H1 (cell line): ENCODE data around the gene CYP2F1. TPM values are rescaled to one million over a fixed set of nuclear protein-coding genes. Genes with fewer than 3 reads are reported as not detected.

ENCODE experiments used
- CTCF ChIA-PET: fragments of 300-600 bp; sonication (Branson Sonifier 250); formaldehyde crosslinking; loops from one replicate; lab custom pipeline; 2021; ENCODE audit not compliant: partially characterized antibody; lab: Charles Lee
- POLR2A ChIA-PET: fragments of 300-600 bp; sonication (Branson Sonifier 250); formaldehyde crosslinking; loops from one replicate; lab custom pipeline; 2021; ENCODE audit warnings: inconsistent platforms; ENCODE audit not compliant: partially characterized antibody; lab: Charles Lee
- DNase-seq, 2 experiments: peaks; one replicate each; pipeline versions ENCODE4 v3.0.0 to v3.0.0-alpha.2; 2010 to 2022; ENCODE audit warnings: low spot score in 2 of 2, low read depth in 1 of 2, mixed read lengths in 1 of 2
- FAIRE-seq: peaks from 2 replicates; lab custom pipeline; 2011; peaks lifted over from hg19 to GRCh38; lab: Jason Lieb, UNC
- H2AFZ ChIP-seq: 2 replicates; pipeline ENCODE4 v1.8.1; 2012; ENCODE audit warnings: low read length, inconsistent platforms
- H2AK5ac ChIP-seq: 2 replicates; pipeline ENCODE4 v1.6.1; 2013; ENCODE audit warnings: low read depth, low read length
- H2BK120ac ChIP-seq: replicated peaks from 2 replicates; pipeline ENCODE3; 2013; ENCODE audit warnings: low read depth, low read length, inconsistent platforms
- H2BK12ac ChIP-seq: 2 replicates; pipeline ENCODE4 v1.6.1; 2013; ENCODE audit warnings: low read depth, low read length
- H2BK15ac ChIP-seq: 2 replicates; pipeline ENCODE4 v1.6.1; 2013; ENCODE audit warnings: low read length
- H2BK20ac ChIP-seq: 2 replicates; pipeline ENCODE4 v1.6.1; 2013; ENCODE audit warnings: low read length
- H2BK5ac ChIP-seq: 2 replicates; pipeline ENCODE4 v1.6.1; 2013; ENCODE audit warnings: low read depth, low read length
- H3K14ac ChIP-seq: 2 replicates; pipeline ENCODE4 v1.6.1; 2013; ENCODE audit warnings: inconsistent platforms; ENCODE audit not compliant: insufficient read length
- H3K18ac ChIP-seq: 2 replicates; pipeline ENCODE4 v1.6.1; 2013; ENCODE audit warnings: low read length; ENCODE audit errors: extremely low read depth
- H3K23ac ChIP-seq: 2 replicates; pipeline ENCODE4 v1.6.1; 2013; ENCODE audit warnings: inconsistent platforms; ENCODE audit not compliant: insufficient read length
- H3K23me2 ChIP-seq: 2 replicates; pipeline ENCODE4 v1.6.1; 2013; ENCODE audit warnings: low read depth, low read length
- H3K27ac ChIP-seq: 2 replicates; pipeline ENCODE4 v1.6.1; 2011; ENCODE audit warnings: low read depth, low read length, inconsistent platforms
- H3K27me3 ChIP-seq, 4 experiments: replicated peaks in 1 of 4; 1 replicate in 1 of 4; 2 replicates in 3 of 4; pipeline versions ENCODE4 v1.6.1 to v1.8.1; 2011 to 2013; ENCODE audit warnings: low read length in 3 of 4, mild to moderate bottlenecking in 3 of 4, inconsistent platforms in 2 of 4, mixed read lengths in 2 of 4, moderate library complexity in 1 of 4; ENCODE audit not compliant: control insufficient read depth in 3 of 4, insufficient read depth in 3 of 4; ENCODE audit errors: extremely low read depth in 1 of 4
- H3K36me3 ChIP-seq, 4 experiments: 2 replicates each; pipeline versions ENCODE4 v1.6.1 to v1.8.1; 2011 to 2013; ENCODE audit warnings: mild to moderate bottlenecking in 4 of 4, low read length in 3 of 4, moderate library complexity in 2 of 4, control low read depth in 1 of 4, inconsistent platforms in 1 of 4; ENCODE audit not compliant: insufficient read depth in 4 of 4, control insufficient read depth in 2 of 4
- H3K4ac ChIP-seq: replicated peaks from 2 replicates; pipeline ENCODE3; 2013; ENCODE audit warnings: low read length, low read depth, mixed read lengths, inconsistent platforms; ENCODE audit not compliant: insufficient read length
- H3K4me1 ChIP-seq, 4 experiments: replicated peaks in 1 of 4; 1 replicate in 1 of 4; 2 replicates in 3 of 4; pipeline versions ENCODE4 v1.6.1 to v1.8.1; 2011 to 2013; ENCODE audit warnings: low read length in 3 of 4, inconsistent platforms in 2 of 4, mixed read lengths in 1 of 4; ENCODE audit not compliant: insufficient read depth in 4 of 4, control insufficient read depth in 3 of 4
- H3K4me2 ChIP-seq, 2 experiments: 2 replicates each; pipeline versions ENCODE4 v1.6.1 to v1.8.1; 2011 to 2013; ENCODE audit warnings: low read depth in 2 of 2, low read length in 2 of 2, control low read depth in 1 of 2, inconsistent platforms in 1 of 2, mild to moderate bottlenecking in 1 of 2; ENCODE audit not compliant: insufficient read depth in 1 of 2
- H3K4me3 ChIP-seq, 4 experiments: fragments of 200-600, 300-600 bp in 1 of 4; sonication (generic), shearing (Covaris generic), sonication (Bioruptor Twin) in 1 of 4; 2 replicates each; pipeline versions ENCODE4 v1.5.1 to v1.8.1; 2011 to 2016; ENCODE audit warnings: low read length in 4 of 4, low read depth in 3 of 4, control low read depth in 2 of 4, inconsistent platforms in 2 of 4, mild to moderate bottlenecking in 2 of 4, mixed read lengths in 1 of 4, moderate library complexity in 1 of 4; ENCODE audit not compliant: insufficient read depth in 2 of 4; ENCODE audit errors: extremely low read depth in 1 of 4
- H3K56ac ChIP-seq: replicated peaks from 2 replicates; pipeline ENCODE3; 2013; ENCODE audit warnings: low read depth, mild to moderate bottlenecking, mixed read lengths, low read length, inconsistent platforms; ENCODE audit not compliant: insufficient read length
- H3K79me1 ChIP-seq: 2 replicates; pipeline ENCODE4 v1.6.1; 2013; ENCODE audit warnings: low read depth, low read length, control low read depth
- H3K79me2 ChIP-seq, 2 experiments: 2 replicates each; pipeline versions ENCODE4 v1.6.1 to v1.8.1; 2012 to 2013; ENCODE audit warnings: low read length in 2 of 2, mild to moderate bottlenecking in 2 of 2, inconsistent platforms in 1 of 2; ENCODE audit not compliant: insufficient read depth in 2 of 2, control insufficient read depth in 1 of 2
- H3K9ac ChIP-seq, 4 experiments: replicated peaks in 1 of 4; 1 replicate in 1 of 4; 2 replicates in 3 of 4; pipeline versions ENCODE4 v1.6.1 to v1.8.1; 2011 to 2013; ENCODE audit warnings: low read depth in 3 of 4, low read length in 3 of 4, control low read depth in 2 of 4, mild to moderate bottlenecking in 2 of 4, moderate library complexity in 2 of 4, inconsistent platforms in 1 of 4; ENCODE audit errors: extremely low read depth in 1 of 4
- H3K9me3 ChIP-seq, 2 experiments: 2 replicates each; pipeline versions ENCODE4 v1.6.1 to v1.8.1; 2012 to 2013; ENCODE audit warnings: mild to moderate bottlenecking in 2 of 2, moderate library complexity in 2 of 2, control low read depth in 1 of 2, inconsistent platforms in 1 of 2, low read depth in 1 of 2, low read length in 1 of 2, mixed read lengths in 1 of 2; ENCODE audit not compliant: insufficient read depth in 2 of 2
- H4K20me1 ChIP-seq, 2 experiments: replicated peaks in 1 of 2; 2 replicates each; pipeline versions ENCODE3 to v1.8.1; 2011 to 2013; ENCODE audit warnings: inconsistent platforms in 2 of 2, low read length in 2 of 2, mild to moderate bottlenecking in 1 of 2; ENCODE audit not compliant: insufficient read depth in 2 of 2, control insufficient read depth in 1 of 2
- H4K5ac ChIP-seq: 2 replicates; pipeline ENCODE4 v1.6.1; 2013; ENCODE audit warnings: low read length, low read depth, mixed read lengths, inconsistent platforms; ENCODE audit not compliant: insufficient read length
- H4K8ac ChIP-seq: 2 replicates; pipeline ENCODE4 v1.8.0; 2013; ENCODE audit warnings: mild to moderate bottlenecking, moderate library complexity, low read length, inconsistent platforms; ENCODE audit not compliant: insufficient read depth; ENCODE audit errors: extremely low read depth
- H4K91ac ChIP-seq: replicated peaks from 2 replicates; pipeline ENCODE3; 2013; ENCODE audit warnings: low read length, mixed read lengths, inconsistent platforms; ENCODE audit not compliant: insufficient read length
- ASH2L ChIP-seq: fragments of 200-600, 300-600 bp; sonication (generic); IDR thresholded peaks from one replicate; pipeline ENCODE4 v1.7.1; 2017; ENCODE audit warnings: low read length
- BRCA1 ChIP-seq: IDR thresholded peaks from 2 replicates; pipeline ENCODE4 v1.6.1; 2012; ENCODE audit warnings: low read depth, low read length, improper control_type of control experiment
- CHD1 ChIP-seq: IDR thresholded peaks from 2 replicates; pipeline ENCODE4 v1.6.1; 2012; ENCODE audit warnings: low read depth, low read length, improper control_type of control experiment
- CHD2 ChIP-seq: IDR thresholded peaks from 2 replicates; pipeline ENCODE4 v1.6.1; 2012; ENCODE audit warnings: low read length, improper control_type of control experiment
- CREB1 ChIP-seq: IDR thresholded peaks from 2 replicates; pipeline ENCODE4 v1.6.1; 2012; ENCODE audit warnings: inconsistent platforms
- HDAC2 ChIP-seq, 2 experiments: fragments of 300-600 bp in 1 of 2; sonication (generic) in 1 of 2; IDR thresholded peaks; 2 replicates each; pipeline ENCODE4 v1.6.1; 2011 to 2012; ENCODE audit warnings: low read depth in 2 of 2, low read length in 2 of 2, mild to moderate bottlenecking in 2 of 2, moderate library complexity in 2 of 2, borderline replicate concordance in 1 of 2, inconsistent platforms in 1 of 2
- POLR2AphosphoS5 ChIP-seq: IDR thresholded peaks from 2 replicates; pipeline ENCODE4 v1.6.1; 2011; ENCODE audit warnings: low read depth, low read length
- SIRT6 ChIP-seq: IDR thresholded peaks from one replicate; pipeline ENCODE4 v1.7.1; 2012; ENCODE audit warnings: low read length, inconsistent platforms
- SP2 ChIP-seq: IDR thresholded peaks from 2 replicates; pipeline ENCODE4 v1.6.1; 2012; ENCODE audit warnings: mild to moderate bottlenecking, low read length, inconsistent platforms
- TAF1 ChIP-seq: IDR thresholded peaks from 2 replicates; pipeline ENCODE4 v1.6.1; 2011; ENCODE audit warnings: mild to moderate bottlenecking, low read depth, low read length
- ZNF274 ChIP-seq: IDR thresholded peaks from 2 replicates; pipeline ENCODE4 v1.7.0; 2012; ENCODE audit warnings: low read length, borderline replicate concordance; ENCODE audit errors: extremely low read depth
- WGBS, 2 experiments: shearing (Covaris generic) in 1 of 2; methylation state at CpG; one replicate each; pipeline versions ENCODE4 v1.1.6 to v1.1.7; 2013 to 2015; ENCODE audit warnings: low lambda C conversion rate in 2 of 2, mixed read lengths in 2 of 2, inconsistent platforms in 1 of 2, low coverage in 1 of 2, missing lambda C conversion rate in 1 of 2; ENCODE audit not compliant: insufficient replicate concordance in 2 of 2, insufficient coverage in 1 of 2, insufficient read length in 1 of 2; ENCODE audit errors: extremely low coverage in 1 of 2, missing lambda C conversion rate in 1 of 2; 5-methylcytosine and 5-hydroxymethylcytosine counted together
- polyA plus RNA-seq, 7 experiments: library from polyadenylated mRNA; depleted of rRNA in 3 of 7; stranded (reverse) in 5 of 7; unstranded in 2 of 7; fragments of >200 nt in 5 of 7; fragments of 200-250 nt in 2 of 7; gene quantifications; 1 replicate in 5 of 7; 2 replicates in 1 of 7; 4 replicates in 1 of 7; pipeline versions ENCODE4 v1.2.1 to v1.2.3, GENCODE V29; 2011 to 2013; ENCODE audit warnings: missing spikeins in 2 of 7, mixed read lengths in 2 of 7
- total RNA-seq: library from RNA; stranded (reverse); fragmentation: NEBNext Ultra II Directional; extraction: Animal tissue kit (Norgen Biotek cat#: 25700); gene quantifications from 2 replicates; pipeline ENCODE4 v1.2.1, GENCODE V29; 2021

CYP2F1 gene
- total and polyA plus RNA-seq, 2 of the 8 experiments (the other 6 are each of a cell fraction or from before 2014, with no cell fraction given), result 0.17 TPM; not detected in 1

DNA sequence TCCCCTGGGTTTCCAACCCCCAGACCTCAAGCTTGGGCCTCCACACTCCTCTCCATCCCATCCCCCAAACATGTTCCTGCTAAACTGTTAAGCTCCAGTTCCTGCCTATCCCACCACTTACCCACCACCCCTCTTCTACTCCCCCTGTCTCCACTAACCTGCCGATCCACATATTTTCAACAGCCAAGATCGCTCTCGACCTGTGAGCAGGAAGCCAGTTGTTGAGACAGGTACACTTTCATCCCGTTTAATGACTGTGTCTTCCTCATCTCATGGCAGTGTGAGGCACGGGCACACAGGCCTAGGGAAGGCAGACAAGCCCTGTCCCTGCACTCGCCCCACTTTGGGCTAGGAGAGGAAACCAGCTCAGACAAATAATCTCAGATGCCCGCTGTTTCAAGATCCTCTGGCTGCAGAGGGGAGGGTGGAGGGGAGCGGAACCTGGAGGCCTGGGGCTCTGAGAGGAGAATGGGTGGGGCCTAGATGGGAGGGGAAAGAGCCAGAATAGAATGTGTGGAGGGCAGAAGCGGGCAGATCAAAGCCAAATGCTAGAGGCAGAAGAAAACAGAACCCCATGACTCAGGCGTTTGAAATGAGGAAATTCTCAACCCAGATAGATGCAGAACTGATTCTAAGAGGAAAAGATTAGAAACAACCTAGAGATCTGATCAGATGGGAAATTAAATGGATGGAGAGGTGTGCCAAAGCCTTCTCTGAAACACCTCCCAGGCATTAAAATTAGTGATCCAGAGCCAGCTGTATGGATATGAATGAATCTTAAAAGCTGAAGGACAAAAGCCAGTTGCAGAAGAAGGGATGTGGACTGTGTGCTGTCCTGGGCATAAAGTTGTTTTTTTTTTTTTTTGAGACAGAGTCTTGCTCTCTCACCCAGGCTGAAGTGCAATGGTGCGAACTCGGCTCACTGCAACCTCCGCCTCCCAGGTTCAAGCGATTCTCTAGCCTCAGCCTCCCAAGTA is 61.9 kb downstream of the CYP2F1 start:
- Histone ChIP-seq H2AFZ (peak overlapping the region; percentile 87; the same call in 1 of the 2 replicates), H3K56ac (peak overlapping the region; percentile 95), H4K5ac (peak overlapping the region; percentile 73), H2AK5ac (peak overlapping the region; percentile 100), H3K23ac (no peak overlapping the region), H2BK20ac (peak overlapping the region; percentile 92), H2BK15ac (peak overlapping the region; percentile 99), H3K18ac (peak overlapping the region; percentile 97), H3K79me1 (no peaks in the 10 kb centered on the region), H3K4me3 (peak overlapping the region; percentile 22 to 52 (median 34)), H3K27ac (peak overlapping the region; percentile 68), H3K23me2 (peaks cover 5% of the 10 kb centered on the region), H2BK120ac (peak overlapping the region; percentile 99), H3K4me2 (peak overlapping the region; percentile 74 to 81), H2BK12ac (peak overlapping the region; percentile 100), H3K4me1 (peaks cover 0 to 14% (median 5%) of the 10 kb centered on the region in 4 experiments; a peak in 6 of 7 replicates), H3K9ac (peak overlapping the region in 2 of 4 experiments; percentile 42 to 80; a peak in 3 of 7 replicates), H3K36me3 (no peaks in the 10 kb centered on the region), H3K79me2 (peaks cover 0 to 4% of the 10 kb centered on the region in 2 experiments; a peak in 1 of 4 replicates), H2BK5ac (peak overlapping the region; percentile 100), H3K4ac (peak overlapping the region; percentile 92), H4K20me1 (no peaks in the 10 kb centered on the region), H4K91ac (peak overlapping the region; percentile 99), H3K14ac (no peak overlapping the region), H3K9me3 (no peaks in the 10 kb centered on the region), H4K8ac (peak overlapping the region; percentile 54; the same call in 1 of the 2 replicates), H3K27me3 (no peaks in the 10 kb centered on the region)
- WGBS, 2 experiments, result 24% methylated on average over 12 of the region's 14 CpGs; no CpG with 5 or more reads in 1 of the 2 experiments
- ChIA-PET CTCF (interaction anchor here (0.6 to 1.7 kb wide), 10 partner anchors 8 to 1435 kb away, joined by 3 to 9 read pairs (median 3); no protein-coding TSS in a partner anchor), POLR2A (interaction anchor here (0.6 to 2.8 kb wide), 9 partner anchors 8 to 693 kb away, joined by 3 to 15 read pairs (median 3); partner anchors contain the start of gene HNRNPUL1)
- FAIRE-seq (peak; percentile 74), DNase-seq (peak; percentile 75 to 78)
- TF ChIP-seq CREB1, result no peak
- TF ChIP-seq TAF1, result 0 out of 2 replicates have a peak, but pooled peaks have one; percentile 22
- TF ChIP-seq CHD1, result no peak
- no peak for TF ChIP-seq SIRT6
- TF ChIP-seq BRCA1, result no peak
- no peak for TF ChIP-seq CHD2
- TF ChIP-seq POLR2AphosphoS5, result no peak
- no peak for TF ChIP-seq SP2
- TF ChIP-seq HDAC2 (IDR thresholded peaks at IDR 0.05; ENCODE audit: borderline replicate concordance in 1 of 2, low read depth in 2 of 2, low read length in 2 of 2), result no peak
- no peak for TF ChIP-seq ZNF274
- TF ChIP-seq ASH2L, result peak; percentile 98
